ENCODE measurements around the gene MEG3. TPM values are rescaled to one million over a fixed set of nuclear protein-coding genes. Genes with fewer than 3 reads are reported as not detected.

The MEG3 gene
- total and polyA plus RNA-seq, 2 experiments from 2014 or later: not detected

- Histone ChIP-seq H3K27ac (no peak overlapping the region), H3K4me1 (ENCODE audit: low read depth) (no peaks in the 10 kb centered on the region)
Observed at GRCh38 chr14:100782516-100783320, 43.2 kb upstream of the MEG3 start.

GRCh38 chr14:100783630-100784370, 42.1 kb upstream of the MEG3 start:
- Histone ChIP-seq H3K27ac (no peak overlapping the region), H3K4me1 (ENCODE audit: low read depth) (no peaks in the 10 kb centered on the region), H3K36me3 (no peaks in the 10 kb centered on the region), H3K9me3 (ENCODE audit: low read depth) (no peaks in the 10 kb centered on the region), H3K27me3 (no peaks in the 10 kb centered on the region), H3K4me3 (no peak overlapping the region)
- TF ChIP-seq CTCF (IDR thresholded peaks at IDR 0.05; ENCODE audit: low read depth, low read length): no peak
- DNase-seq (ENCODE audit: low read depth in 1 of 2, low spot score in 1 of 2): no peak

More at GRCh38 chr14:100782516-100783320, 43.2 kb upstream of the MEG3 start:
- Histone ChIP-seq H3K9me3 (ENCODE audit: low read depth) (no peaks in the 10 kb centered on the region), H3K27me3 (no peaks in the 10 kb centered on the region), H3K4me3 (no peak overlapping the region), H3K36me3 (no peaks in the 10 kb centered on the region)
- TF ChIP-seq CTCF (IDR thresholded peaks at IDR 0.05; ENCODE audit: low read depth, low read length): no peak
- no peak for DNase-seq (ENCODE audit: low read depth in 1 of 2, low spot score in 1 of 2)

GRCh38 chr14:100784523-100785337, 41.2 kb upstream of the MEG3 start:
- Histone ChIP-seq H3K27ac (no peak overlapping the region), H3K36me3 (no peaks in the 10 kb centered on the region), H3K4me3 (no peak overlapping the region), H3K9me3 (ENCODE audit: low read depth) (no peaks in the 10 kb centered on the region), H3K27me3 (no peaks in the 10 kb centered on the region), H3K4me1 (ENCODE audit: low read depth) (no peaks in the 10 kb centered on the region)
- no peak for TF ChIP-seq CTCF (IDR thresholded peaks at IDR 0.05; ENCODE audit: low read depth, low read length)
- no peak for DNase-seq (ENCODE audit: low read depth in 1 of 2, low spot score in 1 of 2)

- DNase-seq (ENCODE audit: low read depth in 1 of 2, low spot score in 1 of 2): no peak
- Histone ChIP-seq H3K27ac (no peak overlapping the region), H3K9me3 (ENCODE audit: low read depth) (no peaks in the 10 kb centered on the region), H3K36me3 (no peaks in the 10 kb centered on the region), H3K4me1 (ENCODE audit: low read depth) (no peaks in the 10 kb centered on the region), H3K4me3 (no peak overlapping the region), H3K27me3 (no peaks in the 10 kb centered on the region)
- no peak for TF ChIP-seq CTCF (IDR thresholded peaks at IDR 0.05; ENCODE audit: low read depth, low read length)
Observed at GRCh38 chr14:100785338-100785615, 40.6 kb upstream of the MEG3 start.

- Histone ChIP-seq H3K9me3 (ENCODE audit: low read depth) (no peaks in the 10 kb centered on the region), H3K4me1 (ENCODE audit: low read depth) (peaks cover 2% of the 10 kb centered on the region), H3K27me3 (no peaks in the 10 kb centered on the region), H3K36me3 (no peaks in the 10 kb centered on the region), H3K4me3 (no peak overlapping the region), H3K27ac (no peak overlapping the region)
- no peak for TF ChIP-seq CTCF (IDR thresholded peaks at IDR 0.05; ENCODE audit: low read depth, low read length)
- no peak for DNase-seq (ENCODE audit: low read depth in 1 of 2, low spot score in 1 of 2)
Observed at GRCh38 chr14:100785626-100786025, 40.3 kb upstream of the MEG3 start.

Data from cardiac muscle cell (in vitro differentiated cells and primary cell).